Thyroid gland (tissue), 4 donors: ENCODE measurements around the gene MAPK10. TPM values are rescaled to one million over a fixed set of nuclear protein-coding genes. Genes with fewer than 3 reads are reported as not detected.

Experiments
- DNase-seq, 2 donors: peaks; one replicate each; pipeline ENCODE4 v3.0.0-alpha.2; 2019
- H3K27ac ChIP-seq, 3 donors: fragments of 200-600 bp; sonication (generic); 1 replicate in 2 of 3; 2 replicates in 1 of 3; pipeline ENCODE4 v1.5.1; 2016 to 2019; ENCODE audit warnings: mild to moderate bottlenecking in 1 of 3, moderate library complexity in 1 of 3
- H3K27me3 ChIP-seq: fragments of 200-600 bp; sonication (generic); one replicate; pipeline ENCODE4 v1.5.1; 2019
- H3K36me3 ChIP-seq, 2 donors: fragments of 200-600 bp; sonication (generic); one replicate each; pipeline ENCODE4 v1.5.1; 2016 to 2019
- H3K4me1 ChIP-seq, 2 donors: fragments of 200-600 bp; sonication (generic); one replicate each; pipeline ENCODE4 v1.5.1; 2017 to 2019
- H3K4me3 ChIP-seq, 3 donors: fragments of 200-600 bp; sonication (generic); replicated peaks in 1 of 3; 1 replicate in 2 of 3; 2 replicates in 1 of 3; pipeline ENCODE4 v1.5.1; 2016; ENCODE audit warnings: mild to moderate bottlenecking in 1 of 3
- H3K9me3 ChIP-seq: fragments of 200-600 bp; sonication (generic); one replicate; pipeline ENCODE4 v1.5.1; 2017
- POLR2A ChIP-seq, 2 donors: fragments of 450-650 bp; IDR thresholded peaks; one replicate each; pipeline ENCODE4 v1.6.1; 2017; ENCODE audit warnings: antibody characterized with exemption in 2 of 2, mild to moderate bottlenecking in 2 of 2, moderate library complexity in 1 of 2
- WGBS, 2 donors: methylation state at CpG; one replicate each; pipeline ENCODE4 v1.1.5; 2017; 5-methylcytosine and 5-hydroxymethylcytosine counted together
- intact Hi-C: fragments of 100-400 bp; cut with DNase I; formaldehyde crosslinking; loops from one replicate; pipeline ENCODE4 v1.15.1; 2023
- total RNA-seq, 4 donors: library from RNA; depleted of rRNA; stranded (reverse); fragments of >200 nt; gene quantifications; one replicate each; pipeline ENCODE4 v1.2.3, GENCODE V29; 2016
- TF ChIP-seq, protein P1 (sequence below), 6 experiments: fragments of 200-600 bp in 3 of 6; fragments of 450-650 bp in 3 of 6; sonication (generic) in 3 of 6; IDR thresholded peaks; one replicate each; pipeline ENCODE4 v1.5.1; 2016 to 2019; ENCODE audit warnings: antibody characterized with exemption in 6 of 6, mild to moderate bottlenecking in 2 of 6, inconsistent platforms in 1 of 6, moderate library complexity in 1 of 6

Gene MAPK10
- total RNA-seq, 4 donors from 2014 or later: 65.4 to 95.0 (median 86.2) TPM

DNA sequence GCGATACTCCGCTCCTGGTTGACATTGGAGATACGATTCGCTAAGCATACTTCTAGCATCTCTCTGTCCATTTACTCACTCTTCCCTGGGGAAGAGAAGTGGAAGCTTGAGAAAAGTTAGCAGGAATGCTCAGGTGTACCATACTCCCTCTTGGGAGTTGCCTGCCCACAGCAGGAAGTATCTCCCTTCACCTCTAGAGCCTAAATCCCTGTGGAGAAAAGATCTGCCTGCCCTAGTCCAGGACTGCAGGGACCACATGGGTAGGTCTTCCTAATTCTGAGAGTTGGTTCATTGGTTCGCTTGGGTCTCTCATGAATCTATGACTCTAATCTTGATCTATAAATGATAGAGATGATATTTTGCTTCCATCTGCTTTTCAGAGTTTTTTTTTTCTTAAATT, 26.3 kb upstream of the MAPK10 start:
- Histone ChIP-seq H3K4me1 (no peaks in the 10 kb centered on the region), H3K36me3 (no peaks in the 10 kb centered on the region), H3K9me3 (no peaks in the 10 kb centered on the region), H3K27ac (no peak overlapping the region), H3K4me3 (no peak overlapping the region), H3K27me3 (no peaks in the 10 kb centered on the region)
- WGBS, 2 donors: 94 to 97% methylated on average over 5 of the region's 5 CpGs
- intact Hi-C loops: no loop called here
- DNase-seq: no peak
- TF ChIP-seq, protein P1, sequence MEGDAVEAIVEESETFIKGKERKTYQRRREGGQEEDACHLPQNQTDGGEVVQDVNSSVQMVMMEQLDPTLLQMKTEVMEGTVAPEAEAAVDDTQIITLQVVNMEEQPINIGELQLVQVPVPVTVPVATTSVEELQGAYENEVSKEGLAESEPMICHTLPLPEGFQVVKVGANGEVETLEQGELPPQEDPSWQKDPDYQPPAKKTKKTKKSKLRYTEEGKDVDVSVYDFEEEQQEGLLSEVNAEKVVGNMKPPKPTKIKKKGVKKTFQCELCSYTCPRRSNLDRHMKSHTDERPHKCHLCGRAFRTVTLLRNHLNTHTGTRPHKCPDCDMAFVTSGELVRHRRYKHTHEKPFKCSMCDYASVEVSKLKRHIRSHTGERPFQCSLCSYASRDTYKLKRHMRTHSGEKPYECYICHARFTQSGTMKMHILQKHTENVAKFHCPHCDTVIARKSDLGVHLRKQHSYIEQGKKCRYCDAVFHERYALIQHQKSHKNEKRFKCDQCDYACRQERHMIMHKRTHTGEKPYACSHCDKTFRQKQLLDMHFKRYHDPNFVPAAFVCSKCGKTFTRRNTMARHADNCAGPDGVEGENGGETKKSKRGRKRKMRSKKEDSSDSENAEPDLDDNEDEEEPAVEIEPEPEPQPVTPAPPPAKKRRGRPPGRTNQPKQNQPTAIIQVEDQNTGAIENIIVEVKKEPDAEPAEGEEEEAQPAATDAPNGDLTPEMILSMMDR (IDR thresholded peaks at IDR 0.05): no peak
- no peak for TF ChIP-seq POLR2A (IDR thresholded peaks at IDR 0.05)

DNA sequence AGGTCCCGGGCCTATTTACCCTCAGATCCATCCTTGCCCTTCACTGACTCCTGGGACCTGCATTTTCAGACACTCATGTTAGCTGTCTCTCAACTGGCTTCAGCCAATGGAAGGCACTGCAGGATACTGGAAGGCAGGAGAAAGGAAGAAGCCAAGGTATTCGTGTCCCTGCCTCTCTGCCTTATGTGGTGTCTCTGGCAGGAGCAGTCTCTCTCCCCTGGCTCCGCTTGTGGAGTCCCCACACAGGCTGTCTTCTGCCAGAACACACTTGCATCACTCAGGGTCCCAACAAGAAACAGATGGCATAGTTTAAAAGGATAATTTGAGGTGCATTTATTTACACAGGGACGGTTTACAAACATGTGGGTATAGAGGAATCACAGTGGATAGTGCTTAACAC, 21.6 kb upstream of the MAPK10 start:
- 89 to 95% methylated on average over 4 of the region's 4 CpGs for WGBS, 2 donors
- intact Hi-C loops: no loop called here
- TF ChIP-seq, protein P1 (IDR thresholded peaks at IDR 0.05): no peak
- no peak for TF ChIP-seq POLR2A (IDR thresholded peaks at IDR 0.05)

DNA sequence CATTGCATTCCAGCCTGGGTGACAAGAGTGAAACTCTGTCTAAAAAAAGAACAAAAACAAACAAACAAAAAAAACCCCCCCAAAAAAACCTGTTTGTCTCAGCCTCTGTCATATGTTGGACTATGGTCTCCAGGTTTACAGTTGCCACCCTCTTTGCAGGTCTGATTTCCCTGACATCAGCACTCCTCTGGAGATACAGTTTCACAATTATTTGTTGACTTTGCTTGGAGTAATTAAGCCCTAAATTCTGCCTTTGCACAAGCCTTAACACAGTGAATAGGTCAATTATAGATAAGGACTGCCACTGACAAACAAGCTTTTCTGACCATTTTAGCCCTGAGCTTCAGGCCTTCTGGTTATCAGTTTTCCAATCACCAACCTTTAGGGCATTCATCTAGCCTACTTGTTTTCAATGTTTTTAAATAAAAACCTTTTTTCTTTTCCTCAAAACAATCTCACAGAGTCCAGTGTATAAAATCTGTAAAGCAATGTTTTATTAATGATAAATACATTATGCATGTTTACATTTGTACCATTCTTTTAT, 20.4 kb upstream of the MAPK10 start:
- no peak overlapping the region for H3K27ac ChIP-seq
- H3K9me3 ChIP-seq: no peaks in the 10 kb centered on the region
- H3K36me3 ChIP-seq: no peaks in the 10 kb centered on the region
- no peak overlapping the region for H3K4me3 ChIP-seq
- TF ChIP-seq, protein P1 (IDR thresholded peaks at IDR 0.05): no peak
- no peak for TF ChIP-seq POLR2A (IDR thresholded peaks at IDR 0.05)
- no peaks in the 10 kb centered on the region for H3K27me3 ChIP-seq
- no peak for DNase-seq
- intact Hi-C loops: no loop called here
- H3K4me1 ChIP-seq: no peaks in the 10 kb centered on the region

More for the DNA sequence above, 21.6 kb upstream of the MAPK10 start:
- no peaks in the 10 kb centered on the region for H3K27me3 ChIP-seq
- H3K27ac ChIP-seq: no peak overlapping the region
- H3K9me3 ChIP-seq: no peaks in the 10 kb centered on the region
- no peaks in the 10 kb centered on the region for H3K36me3 ChIP-seq
- no peak for DNase-seq
- H3K4me3 ChIP-seq: no peak overlapping the region
- no peaks in the 10 kb centered on the region for H3K4me1 ChIP-seq

DNA sequence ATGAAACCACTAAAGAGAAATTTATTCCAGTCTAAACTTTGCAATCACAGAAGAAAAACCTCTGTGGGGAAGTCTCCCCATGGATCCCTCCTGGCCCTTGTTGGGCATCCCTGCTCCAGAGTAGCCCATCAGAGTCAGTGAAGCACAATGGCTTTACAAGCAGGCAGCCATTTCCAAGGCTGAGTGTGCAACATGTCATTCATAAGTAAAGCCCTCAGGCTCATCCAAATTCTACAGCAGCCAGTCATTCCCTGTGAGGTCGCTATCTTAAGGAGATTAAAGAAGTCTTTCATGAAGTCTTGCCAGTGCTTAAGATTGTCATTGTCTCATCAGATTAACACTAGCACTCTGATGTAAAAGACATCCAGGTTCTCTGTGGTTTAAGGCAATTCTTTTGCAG, 17.0 kb upstream of the MAPK10 start:
- H3K4me3 ChIP-seq: no peak overlapping the region
- H3K4me1 ChIP-seq: no peaks in the 10 kb centered on the region
- no peaks in the 10 kb centered on the region for H3K9me3 ChIP-seq
- H3K27me3 ChIP-seq: no peaks in the 10 kb centered on the region
- no peaks in the 10 kb centered on the region for H3K36me3 ChIP-seq
- DNase-seq: no peak
- no peak overlapping the region for H3K27ac ChIP-seq
- intact Hi-C loops: no loop called here
- TF ChIP-seq, protein P1 (IDR thresholded peaks at IDR 0.05): no peak
- TF ChIP-seq POLR2A (IDR thresholded peaks at IDR 0.05): no peak
- WGBS, 2 donors: 44 to 95% methylated on average over 1 of the region's 1 CpG

- intact Hi-C loops: no loop called here
- no peaks in the 10 kb centered on the region for H3K36me3 ChIP-seq
- WGBS, 2 donors: 85 to 86% methylated on average over 4 of the region's 4 CpGs
- no peak overlapping the region for H3K27ac ChIP-seq
- no peak for TF ChIP-seq POLR2A (IDR thresholded peaks at IDR 0.05)
- TF ChIP-seq, protein P1 (IDR thresholded peaks at IDR 0.05): no peak
- H3K27me3 ChIP-seq: no peaks in the 10 kb centered on the region
- no peaks in the 10 kb centered on the region for H3K9me3 ChIP-seq
- H3K4me3 ChIP-seq: no peak overlapping the region
- DNase-seq: no peak
- peaks cover 0 to 4% of the 10 kb centered on the region in 2 donors for H3K4me1 ChIP-seq
Observed at GRCh38 chr4:86368433-86368832, 8.6 kb upstream of the MAPK10 start.
